Caco-2 (cell line): ENCODE measurements around the gene SLMAP. TPM values are rescaled to one million over a fixed set of nuclear protein-coding genes. Genes with fewer than 3 reads are reported as not detected.

ENCODE experiments used
- BruUV-seq: library from RNA; stranded (reverse); fragments of 400-500 nt; replicated peaks from 2 replicates; lab custom pipeline; 2021; lab: Mats Ljungman, UMichigan
- CTCF ChIA-PET: fragments of 300-600 bp; sonication (Branson Sonifier 250); formaldehyde crosslinking; loops from one replicate; lab custom pipeline; 2022; ENCODE audit warnings: antibody characterized with exemption; lab: Charles Lee
- POLR2A ChIA-PET: fragments of 300-600 bp; sonication (Branson Sonifier 250); formaldehyde crosslinking; loops from one replicate; lab custom pipeline; 2022; ENCODE audit warnings: antibody characterized with exemption; lab: Charles Lee
- DNase-seq, 2 experiments: peaks; one replicate each; pipeline versions ENCODE4 v3.0.0 to v3.0.0-alpha.2; 2020 to 2022
- H3K27me3 ChIP-seq: replicated peaks from 2 replicates; pipeline ENCODE4 v1.6.0; 2011; ENCODE audit warnings: low read length; ENCODE audit not compliant: control insufficient read depth, insufficient read depth
- H3K36me3 ChIP-seq: 2 replicates; pipeline ENCODE4 v1.5.1; 2011; ENCODE audit warnings: low read length; ENCODE audit not compliant: control insufficient read depth, insufficient read depth
- H3K4me1 ChIP-seq: fragments of 250-450 bp; sonication (Bioruptor Pico); 2 replicates; pipeline ENCODE4 v1.5.1; 2020; ENCODE audit warnings: mild to moderate bottlenecking
- H3K4me3 ChIP-seq: 2 replicates; pipeline ENCODE4 v1.5.1; 2011; ENCODE audit warnings: low read depth, mild to moderate bottlenecking, control low read depth, low read length
- H3K9me3 ChIP-seq: fragments of 250-450 bp; sonication (Bioruptor Pico); 2 replicates; pipeline ENCODE4 v1.5.1; 2020; ENCODE audit warnings: mild to moderate bottlenecking, moderate library complexity
- H3K27ac Mint-ChIP-seq: one replicate; pipeline ENCODE4 v1.8.0; 2022; ENCODE audit warnings: mixed read lengths; ENCODE audit not compliant: unreplicated experiment
- H3K27me3 Mint-ChIP-seq: one replicate; pipeline ENCODE4 v1.8.0; 2022; ENCODE audit warnings: mixed read lengths; ENCODE audit not compliant: insufficient read depth, unreplicated experiment
- H3K36me3 Mint-ChIP-seq: one replicate; pipeline ENCODE4 v1.8.0; 2022; ENCODE audit warnings: mild to moderate bottlenecking, mixed read lengths; ENCODE audit not compliant: insufficient read depth, unreplicated experiment
- H3K4me1 Mint-ChIP-seq: one replicate; pipeline ENCODE4 v1.8.0; 2022; ENCODE audit warnings: low read depth, mixed read lengths; ENCODE audit not compliant: unreplicated experiment
- H3K4me3 Mint-ChIP-seq: one replicate; pipeline ENCODE4 v1.8.0; 2022; ENCODE audit warnings: mild to moderate bottlenecking, moderate library complexity, mixed read lengths; ENCODE audit not compliant: unreplicated experiment
- H3K9me3 Mint-ChIP-seq: one replicate; pipeline ENCODE4 v1.8.0; 2022; ENCODE audit warnings: mixed read lengths; ENCODE audit not compliant: unreplicated experiment
- intact Hi-C: fragments of 100-400 bp; cut with micrococcal nuclease; formaldehyde crosslinking; loops from one replicate; pipeline ENCODE4 v1.10.0; 2022; ENCODE audit not compliant: unreplicated experiment
- total RNA-seq: library from RNA; stranded (reverse); gene quantifications from 2 replicates; pipeline ENCODE4 v1.2.3, GENCODE V29; 2022
- TF ChIP-seq, protein P1 (sequence below), 2 experiments: fragments of 200-600 bp in 1 of 2; IDR thresholded peaks; 1 replicate in 1 of 2; 2 replicates in 1 of 2; pipeline versions ENCODE4 v1.5.1 to v1.8.0; 2011 to 2022; ENCODE audit warnings: antibody characterized with exemption in 1 of 2, control low read depth in 1 of 2, inconsistent platforms in 1 of 2, low read depth in 1 of 2, low read length in 1 of 2, mild to moderate bottlenecking in 1 of 2, moderate library complexity in 1 of 2; ENCODE audit not compliant: insufficient read depth in 1 of 2, severe bottlenecking in 1 of 2, unreplicated experiment in 1 of 2

The SLMAP gene
- total RNA-seq, 1 experiment from 2014 or later: 136 TPM

DNA sequence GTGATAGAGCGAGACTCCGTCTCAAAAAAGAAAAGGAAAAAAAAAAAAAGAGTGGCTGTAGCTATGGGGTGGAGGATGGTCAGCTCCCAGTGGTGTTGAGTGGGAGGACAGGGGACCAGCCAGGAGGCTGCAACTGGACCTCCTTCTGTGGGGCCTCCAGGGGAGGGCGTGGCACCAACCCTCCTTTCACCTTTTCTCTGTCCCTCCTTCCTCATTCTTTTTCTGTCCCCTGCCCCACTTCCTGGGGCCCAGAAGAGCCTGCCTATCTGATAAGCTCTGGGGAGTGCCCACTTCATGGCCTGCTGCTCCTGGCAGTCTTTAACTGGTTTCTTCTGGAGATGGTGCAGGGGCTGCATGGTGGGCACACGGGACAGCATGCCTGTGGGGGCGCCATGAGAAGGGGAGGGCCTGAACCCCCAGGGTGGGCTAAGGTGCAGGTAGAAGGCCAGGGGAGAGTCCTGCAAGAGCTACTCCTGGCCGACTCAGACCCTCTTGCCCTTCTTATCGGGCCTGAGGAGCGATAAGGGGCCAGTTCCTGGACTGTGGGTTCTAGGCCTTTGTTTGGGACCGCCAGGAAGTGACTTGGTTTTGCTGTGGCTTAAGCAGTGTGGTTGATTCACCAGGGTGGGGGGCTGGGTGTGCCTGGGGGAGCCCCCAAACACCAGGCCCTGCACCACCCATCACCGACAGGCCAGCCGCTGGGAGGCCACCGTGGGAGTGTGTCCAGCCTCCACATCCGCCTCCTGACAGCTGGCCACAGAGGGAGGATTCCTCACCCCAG lies 202.7 kb downstream of the SLMAP start:
- Mint-ChIP-seq H3K4me3 (no peak overlapping the region), H3K4me1 (peaks cover 31% of the 10 kb centered on the region), H3K36me3 (no peaks in the 10 kb centered on the region), H3K9me3 (no peaks in the 10 kb centered on the region), H3K27me3 (no peaks in the 10 kb centered on the region), H3K27ac (peak overlapping the region; percentile 79)
- no TSS peak for BruUV-seq
- Histone ChIP-seq H3K27me3 (no peaks in the 10 kb centered on the region), H3K4me1 (peaks cover 32% of the 10 kb centered on the region), H3K36me3 (no peaks in the 10 kb centered on the region), H3K4me3 (no peak overlapping the region), H3K9me3 (peaks cover 5% of the 10 kb centered on the region; the same call in 1 of the 2 replicates)
- DNase-seq: peak in 1 of 2 experiments; percentile 79
- ChIA-PET POLR2A (interaction anchor here (0.7 kb wide), 1 partner anchor 73 kb away, joined by 4 read pairs; no protein-coding TSS in a partner anchor), CTCF (no interaction called here)
- intact Hi-C loops: no loop called here
- TF ChIP-seq, protein P1, sequence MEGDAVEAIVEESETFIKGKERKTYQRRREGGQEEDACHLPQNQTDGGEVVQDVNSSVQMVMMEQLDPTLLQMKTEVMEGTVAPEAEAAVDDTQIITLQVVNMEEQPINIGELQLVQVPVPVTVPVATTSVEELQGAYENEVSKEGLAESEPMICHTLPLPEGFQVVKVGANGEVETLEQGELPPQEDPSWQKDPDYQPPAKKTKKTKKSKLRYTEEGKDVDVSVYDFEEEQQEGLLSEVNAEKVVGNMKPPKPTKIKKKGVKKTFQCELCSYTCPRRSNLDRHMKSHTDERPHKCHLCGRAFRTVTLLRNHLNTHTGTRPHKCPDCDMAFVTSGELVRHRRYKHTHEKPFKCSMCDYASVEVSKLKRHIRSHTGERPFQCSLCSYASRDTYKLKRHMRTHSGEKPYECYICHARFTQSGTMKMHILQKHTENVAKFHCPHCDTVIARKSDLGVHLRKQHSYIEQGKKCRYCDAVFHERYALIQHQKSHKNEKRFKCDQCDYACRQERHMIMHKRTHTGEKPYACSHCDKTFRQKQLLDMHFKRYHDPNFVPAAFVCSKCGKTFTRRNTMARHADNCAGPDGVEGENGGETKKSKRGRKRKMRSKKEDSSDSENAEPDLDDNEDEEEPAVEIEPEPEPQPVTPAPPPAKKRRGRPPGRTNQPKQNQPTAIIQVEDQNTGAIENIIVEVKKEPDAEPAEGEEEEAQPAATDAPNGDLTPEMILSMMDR (IDR thresholded peaks at IDR 0.05; ENCODE audit: insufficient read depth in 1 of 2, low read depth in 1 of 2, low read length in 1 of 2, severe bottlenecking in 1 of 2, unreplicated experiment in 1 of 2): no peak

DNA sequence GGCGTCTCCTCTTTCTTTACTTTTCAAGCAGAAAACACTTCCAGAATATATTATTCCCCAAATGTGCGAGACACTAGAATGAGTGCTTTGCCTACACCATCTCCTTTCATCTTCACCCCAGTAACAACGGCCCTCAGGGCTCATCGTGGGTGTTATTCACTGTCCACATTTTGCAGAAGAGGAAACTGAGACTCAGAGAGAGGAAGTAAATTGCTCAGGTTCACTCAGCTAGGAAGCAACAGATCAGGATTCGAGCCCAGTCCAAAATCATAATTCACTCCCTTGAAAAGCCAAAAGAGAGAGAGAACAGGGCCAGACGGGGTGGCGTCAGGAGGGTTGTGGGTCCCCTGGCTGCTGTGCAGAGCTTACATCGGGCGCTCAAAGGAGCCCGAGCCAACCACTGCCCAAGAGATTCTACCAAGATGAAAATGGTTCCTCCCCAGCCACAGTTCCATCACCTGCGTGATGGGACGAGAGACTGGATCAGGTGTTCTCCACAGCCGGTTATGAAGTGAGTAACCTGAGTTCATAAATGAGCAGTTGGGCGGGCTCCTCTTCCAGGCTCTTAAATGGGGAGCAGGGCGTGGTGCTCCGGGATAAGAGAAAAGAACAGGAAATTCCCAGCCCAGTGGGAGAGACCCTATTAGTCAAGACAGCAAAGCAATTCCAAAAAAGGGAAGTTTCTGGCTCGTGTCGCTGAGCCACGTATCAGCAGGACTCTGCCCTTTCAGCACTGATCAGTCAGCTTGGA lies 203.5 kb downstream of the SLMAP start:
- no TSS peak for BruUV-seq

DNA sequence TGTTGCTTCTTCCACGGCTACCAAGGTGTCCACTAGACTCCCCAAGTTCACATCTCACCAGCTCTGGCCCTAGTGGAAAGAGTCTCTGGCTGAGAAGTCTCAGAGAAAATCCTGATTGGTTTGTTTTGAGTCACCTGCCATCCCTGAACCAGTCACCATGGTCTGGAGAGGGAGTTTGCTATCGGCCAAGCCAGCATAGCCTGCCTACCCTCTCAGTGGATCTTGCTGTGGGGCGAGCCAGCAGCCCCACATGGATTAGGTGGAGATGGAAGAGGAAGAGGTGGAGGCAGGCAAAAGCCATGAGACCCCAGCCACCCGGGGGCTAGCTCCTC lies 204.0 kb downstream of the SLMAP start:
- Mint-ChIP-seq H3K36me3 (no peaks in the 10 kb centered on the region), H3K4me1 (peaks cover 31% of the 10 kb centered on the region), H3K27ac (no peak overlapping the region), H3K4me3 (no peak overlapping the region), H3K9me3 (no peaks in the 10 kb centered on the region), H3K27me3 (no peaks in the 10 kb centered on the region)
- Histone ChIP-seq H3K4me1 (peaks cover 32% of the 10 kb centered on the region), H3K36me3 (no peaks in the 10 kb centered on the region), H3K9me3 (peaks cover 5% of the 10 kb centered on the region; the same call in 1 of the 2 replicates), H3K27me3 (no peaks in the 10 kb centered on the region), H3K4me3 (no peak overlapping the region)
- BruUV-seq: no TSS peak
- CTCF ChIA-PET: no interaction called here
- POLR2A ChIA-PET: no interaction called here
- DNase-seq: no peak
- TF ChIP-seq, protein P1 (IDR thresholded peaks at IDR 0.05; ENCODE audit: insufficient read depth in 1 of 2, low read depth in 1 of 2, low read length in 1 of 2, severe bottlenecking in 1 of 2, unreplicated experiment in 1 of 2): no peak
- intact Hi-C loops: loop anchor here (5.0 kb wide), 2 partner anchors 152 to 207 kb away; no protein-coding TSS in a partner anchor

More for the DNA sequence above, 203.5 kb downstream of the SLMAP start:
- TF ChIP-seq, protein P1 (IDR thresholded peaks at IDR 0.05; ENCODE audit: insufficient read depth in 1 of 2, low read depth in 1 of 2, low read length in 1 of 2, severe bottlenecking in 1 of 2, unreplicated experiment in 1 of 2): no peak
- H3K9me3 Mint-ChIP-seq: no peaks in the 10 kb centered on the region
- Histone ChIP-seq H3K27me3 (no peaks in the 10 kb centered on the region), H3K9me3 (peaks cover 5% of the 10 kb centered on the region; the same call in 1 of the 2 replicates), H3K4me1 (peaks cover 32% of the 10 kb centered on the region), H3K36me3 (no peaks in the 10 kb centered on the region), H3K4me3 (no peak overlapping the region)
- intact Hi-C loops: loop anchor here (5.0 kb wide), 2 partner anchors 153 to 208 kb away; no protein-coding TSS in a partner anchor
- no peak for DNase-seq
- no peaks in the 10 kb centered on the region for H3K36me3 Mint-ChIP-seq
- H3K4me3 Mint-ChIP-seq: no peak overlapping the region
- H3K4me1 Mint-ChIP-seq: peaks cover 31% of the 10 kb centered on the region
- ChIA-PET POLR2A (no interaction called here), CTCF (no interaction called here)
- H3K27ac Mint-ChIP-seq: peak overlapping the region; percentile 79
- no peaks in the 10 kb centered on the region for H3K27me3 Mint-ChIP-seq
